HG03457 (cell line): Measurements from ENCODE around the gene SLC11A2.
"Not testable (repeated sequence)": the region's sequence is repeated elsewhere in the genome, so short reads cannot be mapped to it uniquely, and the experiment has no call there.

Source experiments
- ATAC-seq: cut with Tn5 transposase; IDR thresholded peaks from one replicate; pipeline ENCODE4 v1.9.1; 2021; ENCODE audit warnings: moderate number of reproducible peaks; ENCODE audit not compliant: unreplicated experiment

SLC11A2 gene

GRCh38 chr12:51027342-51027835 lies 1.2 kb upstream of the SLC11A2 start:
- no peak for ATAC-seq

- no peak for ATAC-seq
Measured at GRCh38 chr12:51025338-51025835, 797 bp downstream of the SLC11A2 start.

- ATAC-seq = no peak
Measured at GRCh38 chr12:51023625-51024382, 2.4 kb downstream of the SLC11A2 start.

GRCh38 chr12:51021694-51022093 lies 4.5 kb downstream of the SLC11A2 start:
- no peak for ATAC-seq

- no peak for ATAC-seq
Measured at GRCh38 chr12:51020448-51021182, 5.6 kb downstream of the SLC11A2 start.

- no peak for ATAC-seq
Measured at GRCh38 chr12:51019927-51020326, 6.3 kb downstream of the SLC11A2 start.

GRCh38 chr12:51018956-51019355 lies 7.2 kb downstream of the SLC11A2 start:
- no peak for ATAC-seq

GRCh38 chr12:51017452-51017851 lies 8.7 kb downstream of the SLC11A2 start:
- ATAC-seq = no peak

- not testable (repeated sequence) for ATAC-seq
Measured at GRCh38 chr12:51014467-51014866, 11.7 kb downstream of the SLC11A2 start.

- no peak for ATAC-seq
Measured at GRCh38 chr12:51013441-51013840, 12.7 kb downstream of the SLC11A2 start.

- no peak for ATAC-seq
Measured at GRCh38 chr12:51012570-51013236, 13.5 kb downstream of the SLC11A2 start.

GRCh38 chr12:51011955-51012354 lies 14.2 kb downstream of the SLC11A2 start:
- ATAC-seq = no peak

GRCh38 chr12:51009056-51009440 lies 17.1 kb downstream of the SLC11A2 start:
- no peak for ATAC-seq

- ATAC-seq = no peak
Measured at GRCh38 chr12:51008329-51009055, 17.7 kb downstream of the SLC11A2 start.

GRCh38 chr12:51005671-51006070 lies 20.5 kb downstream of the SLC11A2 start:
- ATAC-seq = no peak

GRCh38 chr12:51005030-51005429 lies 21.2 kb downstream of the SLC11A2 start:
- ATAC-seq = no peak

GRCh38 chr12:51004504-51004903 lies 21.7 kb downstream of the SLC11A2 start:
- ATAC-seq = no peak

GRCh38 chr12:51001799-51002198 lies 24.4 kb downstream of the SLC11A2 start:
- ATAC-seq = no peak

GRCh38 chr12:51000245-51000644 lies 25.9 kb downstream of the SLC11A2 start:
- no peak for ATAC-seq

GRCh38 chr12:50999093-50999492 lies 27.1 kb downstream of the SLC11A2 start:
- ATAC-seq = no peak

GRCh38 chr12:50992819-50993218 lies 33.4 kb downstream of the SLC11A2 start:
- ATAC-seq = no peak
